ENCODE measurements around the gene SPATA17.
A peak's percentile ranks its signal among the peaks of the same experiment; 100 is the strongest.
"Not testable (repeated sequence)": the region's sequence is repeated elsewhere in the genome, so short reads cannot be mapped to it uniquely, and the experiment has no call there.

Gene SPATA17

GRCh38 chr1:217681806-217682205 is 50.7 kb downstream of the SPATA17 start:
- peak; percentile 1 for DNase-seq

- DNase-seq: no peak
Observed at GRCh38 chr1:217687511-217687910, 56.4 kb downstream of the SPATA17 start.

DNA sequence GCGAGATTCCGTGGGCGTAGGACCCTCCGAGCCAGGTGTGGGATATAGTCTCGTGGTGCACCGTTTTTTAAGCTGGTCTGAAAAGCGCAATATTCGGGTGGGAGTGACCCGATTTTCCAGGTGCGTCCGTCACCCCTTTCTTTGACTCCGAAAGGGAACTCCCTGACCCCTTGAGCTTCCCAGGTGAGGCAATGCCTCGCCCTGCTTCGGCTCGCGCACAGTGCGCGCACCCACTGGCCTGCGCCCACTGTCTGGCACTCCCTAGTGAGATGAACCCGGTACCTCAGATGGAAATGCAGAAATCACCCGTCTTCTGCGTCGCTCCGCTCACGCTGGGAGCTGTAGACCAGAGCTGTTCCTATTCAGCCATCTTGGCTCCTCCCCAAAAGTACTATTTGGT is 65.0 kb downstream of the SPATA17 start:
- DNase-seq: not testable (repeated sequence)

- DNase-seq: no peak
Observed at GRCh38 chr1:217703326-217703725, 72.2 kb downstream of the SPATA17 start.

- no peak for DNase-seq
Observed at GRCh38 chr1:217712925-217713597, 81.9 kb downstream of the SPATA17 start.

- DNase-seq: no peak
Observed at GRCh38 chr1:217715681-217716080, 84.5 kb downstream of the SPATA17 start.

GRCh38 chr1:217717959-217718358 is 86.8 kb downstream of the SPATA17 start:
- DNase-seq: no peak

- DNase-seq: no peak
Observed at GRCh38 chr1:217718873-217719272, 87.7 kb downstream of the SPATA17 start.

GRCh38 chr1:217721692-217722091 is 90.5 kb downstream of the SPATA17 start:
- DNase-seq: no peak

DNA sequence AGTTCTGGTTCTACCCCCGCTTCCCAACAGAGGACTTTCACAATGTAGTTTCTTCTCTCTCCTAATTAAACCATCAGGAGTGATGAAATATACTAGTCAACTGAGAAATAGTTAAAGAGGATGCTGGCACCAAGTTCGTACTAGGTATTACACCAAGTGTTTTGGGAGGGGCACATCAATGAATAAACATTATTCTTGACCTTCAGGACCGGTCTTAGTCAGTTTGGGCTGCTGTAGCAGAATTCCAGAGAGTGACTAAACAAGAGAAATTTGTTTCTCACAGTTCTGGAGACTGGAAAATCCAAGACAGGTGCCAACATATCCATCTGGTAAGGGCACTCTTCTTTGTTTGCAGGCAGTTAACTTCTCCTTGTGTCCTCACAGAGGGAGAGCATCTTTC is 103.8 kb downstream of the SPATA17 start:
- DNase-seq: no peak

DNA sequence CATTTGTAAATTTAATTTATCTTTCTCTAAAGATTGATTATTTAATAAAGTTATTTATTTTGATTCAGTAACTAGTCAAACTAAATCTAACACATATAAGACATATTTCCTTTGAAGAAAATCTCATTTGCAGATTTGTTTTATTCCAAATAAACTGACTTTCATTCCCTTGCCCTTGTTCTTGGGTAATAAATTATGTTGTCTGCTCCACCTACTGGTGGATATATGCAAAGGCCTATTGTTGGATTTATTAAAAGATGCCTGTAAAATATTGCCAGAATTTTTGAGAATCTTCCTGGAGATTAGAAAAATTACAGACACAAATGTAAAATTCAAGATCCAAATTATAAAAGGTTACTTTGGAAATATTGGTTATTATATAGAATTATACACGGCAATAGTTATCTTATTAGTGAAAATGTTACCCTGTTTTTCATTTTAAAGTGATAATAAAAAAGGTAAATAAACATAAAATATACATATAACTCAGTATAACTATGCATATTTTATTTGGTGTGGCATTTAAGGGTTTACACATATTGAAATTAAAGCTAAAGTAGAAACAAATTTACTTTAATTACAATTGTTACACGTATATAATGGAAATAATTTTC is 116.1 kb downstream of the SPATA17 start:
- DNase-seq: peak; percentile 27

GRCh38 chr1:217769768-217770167 is 138.6 kb downstream of the SPATA17 start:
- no peak for DNase-seq

- no peak for DNase-seq
Observed at GRCh38 chr1:217770918-217771317, 139.8 kb downstream of the SPATA17 start.

GRCh38 chr1:217776693-217777092 is 145.5 kb downstream of the SPATA17 start:
- DNase-seq: no peak

- no peak for DNase-seq
Observed at GRCh38 chr1:217781056-217781455, 149.9 kb downstream of the SPATA17 start.

DNA sequence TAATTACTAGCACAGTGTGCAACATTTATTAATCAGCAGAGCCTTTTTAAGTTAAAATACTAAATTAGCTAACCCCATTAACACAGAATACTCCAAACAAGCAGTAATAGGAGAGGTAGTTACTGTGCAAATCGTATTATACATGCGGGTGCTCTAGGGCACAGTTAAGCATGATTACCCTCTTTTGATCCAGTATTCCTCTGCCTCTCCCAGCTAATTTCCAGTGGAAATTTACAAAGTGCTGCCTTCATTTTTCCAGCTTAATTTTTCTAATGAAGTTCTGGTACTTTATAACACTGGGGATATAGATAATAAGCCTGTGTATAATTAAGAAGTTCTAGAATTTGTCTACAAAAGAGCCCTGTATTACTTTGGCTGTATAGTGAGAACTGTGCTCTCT is 159.9 kb downstream of the SPATA17 start:
- DNase-seq: no peak

GRCh38 chr1:217805792-217806191 is 174.6 kb downstream of the SPATA17 start:
- no peak for DNase-seq

DNA sequence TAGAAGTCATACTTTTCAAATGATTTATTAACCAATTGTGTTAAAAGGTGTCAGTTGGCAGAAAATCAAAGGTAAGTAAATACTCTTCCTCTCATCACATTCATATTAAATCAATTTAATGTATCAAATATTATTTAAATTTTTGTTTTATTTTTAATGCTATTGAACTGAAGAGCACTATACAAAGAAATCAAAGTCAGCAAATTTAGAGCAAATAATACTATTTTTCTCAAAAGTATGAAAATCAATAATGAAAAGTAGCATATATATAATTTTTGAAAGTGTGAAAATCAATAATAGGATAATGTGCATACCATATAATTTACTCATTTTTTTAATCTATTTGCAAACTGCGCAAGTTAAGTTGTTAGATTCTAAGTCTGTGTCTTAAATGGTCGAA is 181.0 kb downstream of the SPATA17 start:
- no peak for DNase-seq

GRCh38 chr1:217813031-217813430 is 181.9 kb downstream of the SPATA17 start:
- no peak for DNase-seq

DNA sequence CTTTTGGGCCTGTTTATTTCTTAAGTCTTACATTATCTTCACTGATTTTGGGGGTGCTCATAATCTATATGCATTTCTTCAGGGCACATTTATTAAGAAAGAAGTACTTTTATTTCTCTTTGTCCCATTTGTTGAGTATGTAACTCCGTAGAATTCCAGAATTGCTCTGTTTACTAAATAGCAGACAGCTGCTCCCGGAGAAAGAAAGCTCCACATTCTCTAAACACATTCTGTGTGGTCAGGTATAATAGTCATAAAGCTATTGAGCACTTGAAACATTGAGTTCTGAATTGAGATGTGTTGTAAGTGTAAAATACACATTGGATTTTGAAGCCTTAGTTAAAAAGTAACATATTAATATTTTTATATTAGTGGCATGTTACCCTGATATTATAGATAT is 206.5 kb downstream of the SPATA17 start:
- no peak for DNase-seq

GRCh38 chr1:217839161-217839560 is 208.0 kb downstream of the SPATA17 start:
- no peak for DNase-seq

GRCh38 chr1:217846733-217847132 is 215.6 kb downstream of the SPATA17 start:
- no peak for DNase-seq

DNA sequence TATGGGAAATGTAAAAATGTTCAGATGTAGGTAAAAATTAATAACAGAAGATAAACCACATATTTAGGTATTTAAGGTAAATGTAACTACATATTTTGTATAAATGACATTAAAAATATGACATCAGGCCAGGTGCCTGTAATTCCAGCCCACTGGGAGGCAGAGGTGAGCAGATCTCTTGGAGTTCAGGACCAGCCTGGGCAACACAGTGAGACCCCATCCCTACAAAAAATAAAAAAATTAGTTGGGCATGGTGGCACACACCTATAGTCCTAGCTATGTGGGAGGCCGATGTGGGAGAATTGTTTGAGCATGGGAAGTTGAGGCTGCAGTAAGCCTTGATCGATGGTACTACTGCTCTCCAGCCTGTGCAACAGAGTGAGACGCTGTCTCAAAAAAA is 216.5 kb downstream of the SPATA17 start:
- no peak for DNase-seq

GRCh38 chr1:217856342-217857034 is 225.3 kb downstream of the SPATA17 start:
- no peak for DNase-seq
